PFSK-1 (cell line): ENCODE data around the gene TRUB1.

ENCODE experiments used
- FOXP2 ChIP-seq: optimal IDR thresholded peaks from 2 replicates; pipeline ENCODE3; 2011; ENCODE audit warnings: borderline replicate concordance, control low read depth, inconsistent platforms; ENCODE audit not compliant: insufficient read depth; ENCODE audit errors: extremely low read length, extremely low read depth
- POLR2AphosphoS5 ChIP-seq: IDR thresholded peaks from 2 replicates; pipeline ENCODE4 v1.6.1; 2012; ENCODE audit warnings: low read depth, mild to moderate bottlenecking, control low read depth, low read length, moderate library complexity
- REST ChIP-seq, 2 experiments: IDR thresholded peaks; 2 replicates each; pipeline versions ENCODE4 v1.6.1 to v1.8.0; 2011 to 2012; ENCODE audit warnings: low read depth in 2 of 2, low read length in 2 of 2, control low read depth in 1 of 2, inconsistent platforms in 1 of 2, mild to moderate bottlenecking in 1 of 2, moderate library complexity in 1 of 2; ENCODE audit not compliant: insufficient read depth in 1 of 2
- SIN3A ChIP-seq: IDR thresholded peaks from 2 replicates; pipeline ENCODE4 v1.6.1; 2012; ENCODE audit warnings: mild to moderate bottlenecking, low read length, moderate library complexity, borderline replicate concordance; ENCODE audit not compliant: insufficient read depth
- TAF1 ChIP-seq: IDR thresholded peaks from 2 replicates; pipeline ENCODE4 v1.6.1; 2012; ENCODE audit warnings: low read length, control low read depth, borderline replicate concordance; ENCODE audit not compliant: insufficient read depth

The TRUB1 gene

DNA sequence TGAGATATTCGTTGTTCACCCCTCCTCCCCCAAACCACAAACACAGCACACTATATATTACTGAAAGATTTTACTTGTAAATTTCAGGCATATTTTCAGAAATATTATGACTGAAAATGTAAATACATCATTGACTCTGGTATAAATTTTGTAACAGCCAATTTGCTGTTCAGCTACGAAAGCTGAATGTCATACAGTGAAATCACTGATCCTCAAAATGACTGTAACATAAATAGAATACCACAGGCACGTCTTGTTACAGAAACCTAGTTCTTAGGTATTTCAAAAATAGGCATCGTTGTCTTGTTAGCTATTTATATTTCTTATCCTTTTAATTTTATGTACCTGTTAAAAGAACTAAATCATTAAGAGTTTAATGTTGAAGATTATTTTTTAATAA is 15.1 kb downstream of the TRUB1 start:
- TF ChIP-seq FOXP2 (no peak), POLR2AphosphoS5 (no peak), REST (IDR thresholded peaks at IDR 0.05; ENCODE audit: insufficient read depth in 1 of 2, low read depth in 2 of 2, low read length in 2 of 2) (no peak), SIN3A (no peak), TAF1 (no peak)

- TF ChIP-seq POLR2AphosphoS5: no peak
- no peak for TF ChIP-seq SIN3A
- no peak for TF ChIP-seq FOXP2
- no peak for TF ChIP-seq TAF1
- no peak for TF ChIP-seq REST (IDR thresholded peaks at IDR 0.05; ENCODE audit: insufficient read depth in 1 of 2, low read depth in 2 of 2, low read length in 2 of 2)
Measured at GRCh38 chr10:114955984-114956383, 18.0 kb downstream of the TRUB1 start.

DNA sequence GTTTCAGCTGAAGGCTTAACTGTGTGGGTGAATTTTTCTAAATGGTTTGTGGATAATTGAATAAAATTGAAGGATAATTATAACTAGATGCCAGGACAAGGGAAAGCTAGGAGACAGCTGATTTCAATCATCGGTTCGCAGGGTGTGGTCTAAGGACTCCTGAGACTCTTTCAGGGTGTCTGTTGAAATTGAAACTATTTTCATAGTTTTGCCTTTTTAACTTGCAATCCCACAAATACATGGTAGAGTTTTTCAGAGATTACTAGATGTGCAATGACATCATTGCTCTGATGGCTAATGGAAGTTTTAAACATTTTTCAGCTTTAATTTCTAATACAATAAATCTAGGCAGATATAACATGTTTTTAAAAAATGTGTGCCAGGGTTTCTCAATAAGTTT is 18.5 kb downstream of the TRUB1 start:
- TF ChIP-seq SIN3A (no peak), FOXP2 (no peak), POLR2AphosphoS5 (no peak)

- TF ChIP-seq FOXP2: no peak
- TF ChIP-seq POLR2AphosphoS5: no peak
- TF ChIP-seq SIN3A: no peak
- TF ChIP-seq REST (IDR thresholded peaks at IDR 0.05; ENCODE audit: insufficient read depth in 1 of 2, low read depth in 2 of 2, low read length in 2 of 2): no peak
- no peak for TF ChIP-seq TAF1
Measured at GRCh38 chr10:114957122-114957521, 19.1 kb downstream of the TRUB1 start.

DNA sequence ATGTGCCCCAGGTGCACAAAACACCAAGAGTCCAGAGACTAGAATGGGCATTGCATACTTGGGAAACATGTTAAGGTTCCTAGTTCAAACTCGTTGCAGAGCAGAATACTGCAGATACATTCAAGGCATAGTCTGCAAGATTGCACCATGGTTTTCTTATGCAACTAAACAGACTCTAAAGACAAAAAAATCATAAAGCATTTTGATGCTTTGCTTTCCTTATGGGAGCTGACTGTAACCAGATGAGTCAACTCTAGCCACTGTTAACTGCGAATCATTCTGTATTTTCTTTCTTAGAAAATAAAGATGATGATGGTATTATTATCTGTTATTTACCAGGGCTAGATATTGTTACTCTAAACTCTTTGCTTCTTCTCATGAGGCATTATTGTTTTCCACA is 19.7 kb downstream of the TRUB1 start:
- TF ChIP-seq FOXP2: no peak
- no peak for TF ChIP-seq TAF1
- no peak for TF ChIP-seq SIN3A
- no peak for TF ChIP-seq REST (IDR thresholded peaks at IDR 0.05; ENCODE audit: insufficient read depth in 1 of 2, low read depth in 2 of 2, low read length in 2 of 2)
- TF ChIP-seq POLR2AphosphoS5: no peak
